GM12875 (cell line): ENCODE data around the gene LHX2.

Experiments used
- H3K4me3 ChIP-seq: one replicate; pipeline ENCODE4 v1.5.1; 2011; ENCODE audit warnings: low read depth, low read length, control low read depth
- CTCF ChIP-seq: IDR thresholded peaks from 2 replicates; pipeline ENCODE4 v1.5.1; 2011; ENCODE audit warnings: low read depth, mild to moderate bottlenecking, control low read depth, inconsistent platforms, low read length, moderate library complexity, borderline replicate concordance; ENCODE audit not compliant: insufficient read depth

LHX2 gene

GRCh38 chr9:124075761-124076160, 64.2 kb downstream of the LHX2 start:
- no peak for TF ChIP-seq CTCF
- H3K4me3 ChIP-seq = no peak overlapping the region

GRCh38 chr9:124077915-124078572, 66.5 kb downstream of the LHX2 start:
- H3K4me3 ChIP-seq = no peak overlapping the region
- TF ChIP-seq CTCF = no peak

GRCh38 chr9:124078641-124079040, 67.1 kb downstream of the LHX2 start:
- H3K4me3 ChIP-seq = no peak overlapping the region
- no peak for TF ChIP-seq CTCF

- no peak overlapping the region for H3K4me3 ChIP-seq
- TF ChIP-seq CTCF = no peak
These were observed 67.8 kb downstream of the LHX2 start for GRCh38 chr9:124079176-124079925.

- TF ChIP-seq CTCF = no peak
- no peak overlapping the region for H3K4me3 ChIP-seq
These were observed 71.1 kb downstream of the LHX2 start for GRCh38 chr9:124082622-124083021.
